Kidney tubule cell (primary cell): ENCODE data around the gene MPPED2.

ENCODE experiments used
- DNase-seq: peaks from one replicate; pipeline ENCODE4 v3.0.0-alpha.2; 2018; ENCODE audit warnings: low spot score

MPPED2 gene

DNA sequence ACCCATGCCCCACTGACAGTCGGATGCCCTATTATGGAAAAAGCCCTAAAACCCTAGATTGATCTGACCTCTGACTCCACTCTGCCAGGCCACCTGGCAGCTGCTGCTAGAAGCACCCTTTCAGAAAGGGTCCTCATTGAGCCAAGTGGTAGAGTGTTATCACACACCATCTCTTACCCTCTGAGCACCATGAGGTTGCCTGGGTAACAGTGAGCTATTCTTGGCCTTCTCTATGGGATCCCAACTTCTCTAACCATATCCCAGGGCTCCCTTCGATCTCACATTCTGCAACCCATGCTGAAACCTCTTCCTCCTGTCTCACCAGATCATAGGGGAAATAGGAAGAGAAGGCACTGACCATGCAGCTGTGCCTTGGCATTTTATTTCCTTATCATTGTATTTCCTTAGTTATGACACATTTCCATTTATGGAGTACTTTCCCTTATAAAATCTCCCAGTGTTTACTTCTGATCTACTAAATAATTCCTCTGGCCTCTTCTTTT is 52.7 kb downstream of the MPPED2 start:
- DNase-seq: no peak

DNA sequence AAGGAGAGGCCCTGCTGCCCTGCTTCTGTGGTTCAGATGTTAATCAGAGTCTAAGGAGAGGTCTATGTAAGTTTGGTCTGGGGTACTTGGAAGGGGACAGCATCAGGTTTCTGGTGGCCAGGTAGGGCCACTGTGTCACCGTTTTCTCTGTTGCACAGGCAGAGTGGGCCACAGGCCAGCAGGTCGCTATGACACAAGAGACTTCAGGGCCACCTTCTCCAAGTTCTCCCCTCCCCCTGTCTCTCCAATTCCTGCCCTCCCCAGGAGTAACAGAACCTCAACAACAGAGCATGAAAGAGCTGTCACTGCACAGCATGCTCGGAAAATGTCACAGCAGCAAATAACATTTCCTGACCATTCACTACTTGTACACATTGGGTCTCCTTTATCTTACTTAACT is 58.6 kb downstream of the MPPED2 start:
- no peak for DNase-seq

DNA sequence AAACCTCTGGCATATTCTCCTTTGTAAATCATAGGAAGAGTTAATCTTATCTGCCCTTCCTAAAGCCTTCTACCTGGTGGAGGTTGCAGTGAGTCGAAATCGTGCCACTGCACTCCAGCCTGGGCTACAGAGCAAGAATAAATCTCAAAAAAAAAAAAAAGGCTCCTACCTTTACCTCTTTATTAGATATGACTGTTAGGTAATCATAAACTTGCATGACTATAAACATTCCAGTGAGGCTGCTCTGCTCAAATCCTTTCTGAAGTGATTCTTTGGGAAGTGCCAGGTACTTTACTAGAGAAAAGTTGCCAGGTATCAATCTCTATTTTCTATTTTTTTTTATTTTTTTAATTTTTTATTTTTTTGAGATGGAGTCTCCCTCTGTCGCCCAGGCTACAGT is 59.6 kb downstream of the MPPED2 start:
- no peak for DNase-seq

DNA sequence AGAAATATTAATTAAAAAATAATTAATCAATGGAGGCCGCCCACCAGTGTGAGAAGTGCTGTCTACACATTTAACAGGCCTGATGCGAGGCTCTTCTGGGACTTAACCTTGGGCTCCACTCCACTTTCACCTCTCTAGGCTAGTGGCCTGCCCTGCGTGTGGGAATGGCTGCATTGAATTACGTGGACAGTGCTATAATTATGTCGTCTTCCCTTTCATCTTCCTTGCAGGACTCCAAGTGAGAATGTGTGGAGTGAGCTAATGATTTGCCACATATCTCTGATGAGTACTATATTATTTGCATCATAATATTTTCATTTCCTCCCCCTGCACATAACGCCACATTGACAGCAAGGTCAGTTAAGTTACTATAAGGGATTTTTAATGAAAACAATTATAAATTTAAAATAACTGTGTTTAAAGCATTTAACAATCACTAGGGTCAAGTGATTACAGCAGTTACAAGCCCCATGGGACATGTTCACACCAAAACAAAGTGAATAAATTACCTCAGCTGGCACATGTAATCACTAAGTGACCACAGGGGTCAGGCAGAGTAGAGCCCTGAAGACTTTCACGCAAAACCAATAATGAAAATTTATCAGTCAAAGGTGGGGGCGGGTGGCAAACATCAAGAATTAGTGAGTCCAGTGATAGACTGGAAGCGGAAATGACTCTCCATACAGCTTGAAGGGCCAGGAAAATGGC is 63.5 kb downstream of the MPPED2 start:
- DNase-seq: no peak

DNA sequence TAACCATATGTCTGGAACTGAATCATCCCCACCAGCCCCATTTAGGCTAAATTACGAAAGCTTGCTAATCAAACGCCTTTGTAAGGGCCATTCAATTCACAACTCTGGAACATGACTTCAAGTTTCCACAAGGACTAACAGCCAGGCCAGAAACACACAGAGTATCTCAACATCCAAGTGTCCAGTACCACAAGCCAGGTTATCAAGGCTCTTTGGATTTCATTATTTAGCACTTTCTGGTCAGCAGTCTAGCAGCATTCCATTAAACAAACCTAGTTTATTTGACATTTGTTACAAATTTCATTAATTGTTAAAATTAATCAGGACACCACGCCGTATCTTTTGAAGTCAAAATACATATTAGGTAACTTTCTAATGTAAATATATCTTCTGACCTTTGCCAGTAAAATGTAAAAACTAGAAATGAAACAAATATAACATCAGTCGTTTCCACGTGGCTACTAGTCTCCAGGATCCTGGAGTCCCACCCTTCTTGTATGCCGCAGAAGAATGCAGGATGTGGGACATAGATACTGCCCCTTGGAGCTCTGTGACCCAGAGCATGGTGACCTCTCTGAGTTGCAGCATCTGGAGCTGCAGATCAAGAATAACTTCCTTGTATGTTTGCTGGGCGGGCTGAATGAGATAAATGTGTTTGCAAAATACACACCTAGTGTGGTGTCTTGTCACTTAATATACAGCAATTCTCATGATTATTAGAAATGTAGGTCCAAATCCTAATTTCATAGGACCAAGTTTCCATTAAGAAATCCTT is 64.7 kb downstream of the MPPED2 start:
- no peak for DNase-seq

DNA sequence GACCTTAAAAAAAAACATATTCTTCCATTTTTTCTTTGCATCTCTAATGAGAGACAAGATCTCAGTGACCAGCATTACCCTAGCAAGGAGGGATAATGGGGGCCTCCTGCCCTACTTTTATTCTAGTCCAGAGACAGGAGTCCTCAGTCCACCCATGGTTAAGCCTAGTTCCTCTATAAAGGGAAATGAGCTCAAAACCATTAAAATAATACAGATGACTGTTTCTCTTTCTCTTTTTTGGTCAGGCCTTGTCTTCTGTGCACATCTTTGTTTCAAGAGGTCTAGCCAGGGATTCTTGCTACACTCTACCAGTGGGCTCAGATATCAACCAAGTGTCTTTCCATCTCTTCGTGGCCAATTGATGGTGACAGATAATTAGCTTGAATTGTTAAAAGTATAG is 73.1 kb downstream of the MPPED2 start:
- DNase-seq: no peak

DNA sequence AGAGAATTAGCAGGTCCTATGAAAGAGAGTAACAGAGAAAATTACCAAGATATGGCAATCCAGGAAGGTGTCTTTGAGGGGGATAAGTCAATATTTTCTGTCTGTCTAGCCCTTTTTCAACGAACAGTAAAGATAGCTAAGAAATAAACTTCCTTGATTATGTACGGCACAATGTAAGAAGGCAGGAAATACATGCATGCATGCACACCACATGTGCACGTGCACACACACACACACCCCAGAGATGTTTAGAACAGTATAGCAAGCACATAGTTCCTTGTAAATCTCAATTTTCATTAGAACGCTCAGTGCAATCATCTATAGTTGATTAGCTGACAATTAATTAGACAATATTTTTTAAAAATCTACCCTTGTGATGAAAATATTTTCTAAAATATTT is 74.7 kb downstream of the MPPED2 start:
- DNase-seq: no peak

DNA sequence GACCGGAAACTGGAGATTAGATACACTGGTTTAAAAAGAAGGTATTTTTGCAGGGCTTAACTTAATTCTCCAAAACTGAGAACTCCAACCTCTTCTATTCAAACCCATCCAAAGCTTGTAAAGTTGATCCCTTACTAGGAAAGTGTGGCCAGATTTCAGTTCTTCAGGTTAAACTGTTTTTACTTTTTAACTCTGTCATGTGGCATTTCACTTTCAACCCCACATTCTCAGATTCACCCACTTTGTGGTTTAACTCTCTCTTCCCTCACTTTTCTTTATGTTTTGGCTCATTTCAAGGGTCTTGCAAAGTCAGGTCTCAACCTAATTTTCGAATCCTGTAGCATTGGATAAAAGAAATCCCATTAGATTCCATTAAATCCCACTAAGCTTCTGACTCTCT is 75.4 kb downstream of the MPPED2 start:
- DNase-seq: no peak

DNA sequence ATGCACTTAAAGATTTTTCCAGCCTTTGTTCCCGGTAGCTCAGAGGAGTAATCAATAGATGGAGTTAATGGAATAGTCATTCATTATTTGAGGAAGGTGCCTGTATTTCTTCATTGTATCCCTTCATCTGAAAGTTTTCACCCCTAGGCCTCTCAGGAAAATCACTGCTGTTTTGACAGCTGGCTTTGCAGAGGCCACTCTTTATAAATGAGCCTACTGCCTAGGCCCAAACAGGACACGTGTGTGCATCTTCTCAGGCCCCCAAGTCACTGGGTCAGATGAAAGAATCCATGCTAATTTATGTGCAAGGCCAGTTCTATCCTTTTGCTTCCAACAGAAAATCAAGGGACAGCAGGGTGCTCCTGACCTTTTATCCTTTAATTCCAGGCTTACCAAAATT is 76.8 kb downstream of the MPPED2 start:
- no peak for DNase-seq

DNA sequence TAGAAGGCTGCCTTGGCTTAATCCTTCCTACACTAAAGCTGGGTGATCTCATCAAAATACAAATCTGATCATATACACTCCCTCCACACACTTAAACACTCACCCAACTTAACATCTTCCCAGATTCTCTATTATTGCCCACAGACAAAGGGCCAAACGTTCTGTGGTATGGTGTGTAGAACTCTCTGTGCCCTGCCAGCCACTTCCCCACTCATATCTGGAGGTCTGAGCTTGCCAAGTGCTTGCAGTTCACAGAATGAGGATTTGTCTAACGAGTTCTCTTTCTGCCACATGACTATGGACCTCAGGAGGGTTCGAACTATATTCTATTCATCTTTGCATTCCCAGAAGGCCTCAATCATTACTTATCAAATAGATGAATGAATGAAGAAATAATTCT is 77.6 kb downstream of the MPPED2 start:
- DNase-seq: no peak

DNA sequence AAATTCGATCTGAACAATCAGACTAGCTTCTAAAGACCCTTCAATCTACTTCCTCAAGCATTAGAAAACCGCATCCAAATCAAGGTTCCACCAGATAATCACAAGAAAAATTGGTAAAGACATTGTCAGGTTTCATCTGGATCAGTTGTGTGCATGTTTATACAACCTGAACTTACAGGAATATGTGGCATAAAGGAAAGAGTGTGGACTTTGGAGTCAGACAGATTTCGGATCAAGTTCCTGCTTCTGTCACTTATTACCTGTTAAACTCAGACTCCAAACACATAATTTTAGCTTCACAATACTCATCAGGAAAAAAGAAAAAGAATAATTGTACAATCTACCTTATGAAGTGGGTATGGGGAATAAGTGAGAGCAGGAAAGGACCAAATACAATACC is 80.5 kb downstream of the MPPED2 start:
- DNase-seq: no peak

DNA sequence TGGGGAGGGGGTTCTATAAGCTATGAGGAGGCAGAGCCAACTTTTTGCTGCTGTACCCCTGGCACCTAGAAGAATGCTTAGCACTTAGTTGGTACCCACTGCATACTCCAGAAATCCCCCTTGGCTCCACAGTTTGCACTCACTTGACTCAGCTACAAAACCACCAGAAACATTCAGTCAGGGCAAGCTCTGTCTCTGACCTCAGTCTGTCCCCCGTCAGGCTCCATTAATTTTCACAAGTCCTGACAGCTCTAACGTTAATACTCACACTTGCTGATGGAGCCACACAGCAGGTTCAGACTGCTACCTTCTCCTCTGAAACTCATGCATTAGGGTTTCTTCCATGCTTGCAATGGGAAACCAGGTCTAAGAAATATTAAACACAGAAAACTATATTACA is 81.7 kb downstream of the MPPED2 start:
- DNase-seq: peak; percentile 60

DNA sequence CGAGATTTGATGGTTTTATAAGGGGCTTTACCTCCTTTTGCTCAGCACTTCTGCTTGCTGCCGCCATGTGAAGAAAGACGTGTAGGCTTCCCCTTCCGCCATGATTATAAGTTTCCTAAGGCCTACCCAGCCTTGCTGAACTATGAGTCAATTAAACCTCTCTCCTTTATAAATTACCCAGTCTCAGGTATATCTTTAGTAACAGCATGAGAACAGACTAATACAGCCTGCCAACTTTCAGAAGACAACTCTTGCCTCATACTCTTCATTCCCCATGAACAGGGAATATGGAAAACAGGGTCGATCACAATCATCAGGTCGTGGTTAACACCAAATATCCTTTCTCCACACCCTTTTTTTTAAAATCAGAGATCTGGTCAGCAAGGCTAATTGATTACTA is 83.0 kb downstream of the MPPED2 start:
- no peak for DNase-seq

DNA sequence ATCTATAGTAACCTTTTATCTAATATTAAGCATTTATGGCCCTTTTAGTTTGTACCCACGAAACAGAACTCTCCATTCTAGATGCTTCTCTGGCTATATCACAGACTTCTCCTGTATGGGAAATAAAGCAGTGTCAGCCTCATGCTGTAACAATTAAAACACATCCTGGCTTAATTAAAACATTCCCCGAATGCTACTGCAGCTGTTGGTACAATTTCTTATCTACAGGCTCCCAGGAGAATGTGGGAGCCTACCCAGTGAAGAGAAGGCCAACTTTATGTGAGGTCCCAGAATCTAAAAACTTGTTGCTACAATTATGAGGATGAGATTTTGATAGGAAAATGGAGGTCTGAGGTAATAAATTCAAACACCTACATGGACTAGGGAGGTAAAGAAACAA is 83.8 kb downstream of the MPPED2 start:
- no peak for DNase-seq

DNA sequence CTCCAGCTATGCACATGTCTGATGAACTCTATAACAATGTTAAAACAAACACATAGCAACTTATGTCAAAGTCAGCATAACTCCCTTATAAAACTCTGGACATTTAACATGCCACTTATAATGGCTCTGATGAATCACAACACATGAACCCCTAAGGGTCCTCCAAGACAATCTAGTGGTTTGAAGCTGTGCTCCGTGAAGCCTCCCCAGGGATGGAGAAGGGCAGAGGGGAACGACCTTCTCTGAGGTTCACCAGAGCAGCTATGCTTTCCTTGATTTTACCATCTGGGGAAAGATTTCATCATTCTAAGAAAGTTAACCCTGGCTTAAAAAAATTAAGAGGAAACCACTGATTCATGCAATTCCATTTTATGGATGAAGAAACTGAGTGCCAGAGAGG is 84.4 kb downstream of the MPPED2 start:
- DNase-seq: no peak

DNA sequence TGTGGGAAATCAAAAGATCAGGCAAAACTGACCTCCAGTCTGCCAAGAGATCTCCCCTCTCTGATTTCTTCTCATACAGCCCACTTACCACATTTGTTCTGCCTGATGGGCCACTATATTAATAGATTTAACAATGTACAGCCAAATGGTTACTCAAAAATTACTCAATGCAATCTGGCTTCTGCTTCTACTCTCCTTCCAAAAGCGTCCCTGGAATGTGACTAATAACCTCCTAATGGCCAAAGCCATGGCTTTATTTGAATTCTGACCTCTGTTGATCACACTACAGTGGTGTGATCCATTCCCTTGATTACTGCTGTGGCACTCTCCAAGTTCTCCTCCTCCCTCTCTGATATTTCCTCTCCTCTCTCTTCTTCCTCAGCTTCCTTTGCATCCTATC is 86.2 kb downstream of the MPPED2 start:
- no peak for DNase-seq

DNA sequence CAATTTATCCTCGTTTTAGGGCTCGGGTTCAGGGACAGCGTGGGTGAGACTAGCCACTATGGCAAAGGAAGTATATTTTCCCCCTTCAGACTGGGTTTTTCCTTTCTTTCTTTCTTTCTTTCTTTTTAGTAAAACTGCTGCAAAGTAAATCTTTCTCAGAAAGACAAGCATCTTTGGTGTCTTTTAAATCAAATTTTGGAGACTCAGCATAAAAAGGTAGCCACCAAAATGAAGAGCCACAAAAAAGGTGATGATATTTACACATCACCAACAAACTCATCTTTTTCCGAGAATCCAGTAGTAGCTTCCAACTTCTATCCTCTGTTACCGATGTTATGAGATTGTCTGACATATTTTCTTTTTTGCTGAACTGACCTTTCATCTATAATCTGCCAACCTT is 88.6 kb downstream of the MPPED2 start:
- DNase-seq: no peak

DNA sequence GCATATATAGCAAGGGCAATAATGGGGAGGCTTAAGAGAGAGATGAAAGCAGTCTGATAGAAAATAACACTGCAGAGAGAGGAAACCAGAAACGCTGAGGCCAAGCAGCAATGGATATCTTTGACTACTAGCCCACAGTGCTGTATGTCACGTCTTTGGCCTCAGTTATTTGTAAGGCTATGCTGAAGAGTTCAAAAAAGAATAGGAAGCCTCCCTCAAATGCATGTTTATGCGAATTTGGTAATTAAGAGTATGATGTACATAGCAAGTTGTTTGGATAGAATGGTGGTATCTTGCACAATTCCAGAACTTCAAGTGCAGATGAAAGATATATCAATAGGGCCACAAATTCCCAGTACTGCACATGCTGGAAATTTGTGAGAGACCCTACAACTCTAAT is 89.2 kb downstream of the MPPED2 start:
- no peak for DNase-seq

DNA sequence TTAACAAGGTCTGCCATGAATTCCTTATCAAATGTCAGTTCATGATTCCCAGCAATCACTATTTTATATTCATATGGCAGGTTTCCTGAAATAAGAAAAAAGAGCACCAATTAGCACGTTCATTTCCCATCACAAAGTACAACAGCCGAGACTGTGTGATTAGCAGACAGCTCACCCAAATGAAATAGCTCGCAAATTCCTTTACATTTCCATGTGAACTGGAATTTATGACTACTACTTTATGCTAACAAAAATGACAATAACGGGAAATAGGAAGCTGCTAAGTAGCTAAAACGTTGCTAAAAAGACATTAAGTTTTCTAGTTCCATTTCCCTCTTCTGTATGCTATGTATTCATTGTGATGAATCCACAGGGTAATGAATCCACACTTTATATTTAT is 90.7 kb downstream of the MPPED2 start:
- no peak for DNase-seq

DNA sequence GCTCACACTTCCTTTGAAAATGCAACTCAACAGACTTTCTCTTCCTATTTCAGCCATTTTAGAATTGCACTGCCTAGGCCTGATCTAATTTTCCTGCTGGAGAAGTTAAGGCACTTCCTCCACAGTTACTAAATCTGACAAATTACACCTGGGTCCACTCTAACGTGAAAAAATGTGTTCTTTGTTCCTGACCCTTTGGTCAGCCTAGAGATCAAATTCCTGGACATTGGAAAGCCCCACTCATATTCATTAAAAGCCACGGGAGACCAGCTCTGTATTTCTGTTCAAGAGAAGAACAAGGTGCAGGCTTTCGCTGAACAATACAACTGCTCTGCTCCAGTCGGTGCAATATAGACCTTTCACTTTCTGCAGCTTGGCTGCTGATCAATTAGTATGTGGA is 96.6 kb downstream of the MPPED2 start:
- DNase-seq: no peak

DNA sequence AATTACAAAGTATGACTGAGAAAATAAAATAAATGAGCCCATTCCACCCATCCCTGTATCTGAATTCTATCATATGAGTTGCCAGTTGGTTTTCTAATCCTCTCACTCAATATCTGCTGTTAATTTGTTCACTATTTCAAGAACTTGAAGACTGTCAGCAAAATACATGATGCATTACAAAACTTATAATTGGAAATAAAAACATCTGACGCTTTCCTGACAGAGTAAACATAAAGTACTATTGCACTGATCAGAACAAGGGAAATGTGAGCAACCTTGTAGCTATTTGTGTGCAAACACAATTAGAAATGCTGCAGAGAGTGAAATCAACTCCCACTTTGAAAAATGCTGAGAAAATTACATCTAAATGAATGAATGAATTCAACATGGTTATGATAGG is 97.1 kb downstream of the MPPED2 start:
- DNase-seq: no peak

DNA sequence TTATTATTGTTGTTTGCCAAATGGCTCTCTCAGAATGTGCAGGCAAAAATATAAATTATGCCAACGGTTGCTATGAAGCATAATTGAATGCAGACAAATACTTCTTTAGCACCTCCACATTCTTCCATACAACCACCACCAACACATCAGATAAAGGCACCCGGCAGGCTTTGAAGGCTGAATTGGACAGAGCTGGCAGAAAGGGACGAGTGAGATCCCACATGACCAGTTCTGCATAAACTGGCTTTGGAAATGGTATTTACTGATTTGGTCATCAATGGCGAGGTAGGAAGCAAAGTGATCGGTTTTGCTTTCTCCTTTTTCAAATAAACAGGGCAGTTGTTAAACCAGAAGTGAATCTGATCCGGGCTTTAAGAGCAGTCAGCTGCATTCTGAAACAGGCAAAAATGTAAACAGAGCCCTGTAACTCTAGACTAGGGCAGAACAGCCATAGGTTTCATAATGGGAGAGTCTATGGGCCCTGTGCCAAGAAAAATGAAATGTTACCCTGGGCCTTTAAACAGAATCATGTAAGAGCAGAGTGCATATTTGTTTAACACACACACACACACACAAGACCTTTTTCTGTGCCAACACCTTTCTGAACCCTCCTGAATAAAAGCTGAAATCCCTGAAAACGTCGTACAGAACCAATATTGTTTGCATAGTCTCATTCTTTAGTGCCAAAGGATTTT is 97.7 kb downstream of the MPPED2 start:
- DNase-seq: no peak
